Endothelial cell of umbilical vein (primary cell): ENCODE data around the gene DLGAP1. TPM values are rescaled to one million over a fixed set of nuclear protein-coding genes. Genes with fewer than 3 reads are reported as not detected.

Source experiments
- BruUV-seq: library from RNA; stranded (reverse); fragments of 400-500 nt; replicated peaks from 2 replicates; lab custom pipeline; 2021; lab: Mats Ljungman, UMichigan
- CTCF ChIA-PET: fragments of 300-600, 350-600 bp; sonication (Branson Sonifier 250); formaldehyde crosslinking; loops from one replicate; lab custom pipeline; 2021; ENCODE audit warnings: antibody characterized with exemption, inconsistent platforms; lab: Charles Lee
- POLR2A ChIA-PET: fragments of 300-600, 350-600 bp; sonication (Branson Sonifier 250); formaldehyde crosslinking; loops from one replicate; lab custom pipeline; 2021; ENCODE audit warnings: antibody characterized with exemption, inconsistent platforms; lab: Charles Lee
- DNase-seq: peaks from one replicate; pipeline ENCODE4 v3.0.0-alpha.2; 2011; ENCODE audit warnings: low read depth, low spot score
- FAIRE-seq: peaks from 2 replicates; lab custom pipeline; 2011; peaks lifted over from hg19 to GRCh38; lab: Jason Lieb, UNC
- H2AFZ ChIP-seq: 2 replicates; pipeline ENCODE4 v1.6.0; 2012; ENCODE audit warnings: low read depth, low read length, control low read depth, inconsistent platforms
- H3K27ac ChIP-seq: 2 replicates; pipeline ENCODE4 v1.5.1; 2011; ENCODE audit warnings: low read depth, mild to moderate bottlenecking, control low read depth, low read length, moderate library complexity; ENCODE audit not compliant: insufficient read depth
- H3K27me3 ChIP-seq, 2 experiments: 2 replicates each; pipeline versions ENCODE4 v1.6.0 to v1.6.1; 2011; ENCODE audit warnings: low read length in 2 of 2, mixed read lengths in 1 of 2; ENCODE audit not compliant: control insufficient read depth in 2 of 2, insufficient read depth in 2 of 2
- H3K36me3 ChIP-seq, 2 experiments: 2 replicates in 1 of 2; 3 replicates in 1 of 2; pipeline ENCODE4 v1.5.1; 2011; ENCODE audit warnings: low read length in 2 of 2, mild to moderate bottlenecking in 1 of 2, moderate library complexity in 1 of 2; ENCODE audit not compliant: control insufficient read depth in 2 of 2, insufficient read depth in 2 of 2; ENCODE audit errors: extremely low read depth in 1 of 2
- H3K4me1 ChIP-seq: 3 replicates; pipeline ENCODE4 v1.5.1; 2011; ENCODE audit warnings: mild to moderate bottlenecking, low read length; ENCODE audit not compliant: control insufficient read depth, insufficient read depth; ENCODE audit errors: extremely low read depth
- H3K4me2 ChIP-seq: 2 replicates; pipeline ENCODE4 v1.6.1; 2011; ENCODE audit warnings: low read length, control low read depth, mixed read lengths; ENCODE audit not compliant: insufficient read depth
- H3K4me3 ChIP-seq, 3 experiments: fragments of 200-600 bp in 1 of 3; sonication (generic), shearing (Covaris generic) in 1 of 3; replicated peaks in 1 of 3; 2 replicates each; pipeline ENCODE4 v1.5.1; 2011 to 2016; ENCODE audit warnings: control low read depth in 3 of 3, low read length in 3 of 3, mild to moderate bottlenecking in 2 of 3, inconsistent platforms in 1 of 3, low read depth in 1 of 3, moderate library complexity in 1 of 3; ENCODE audit not compliant: insufficient read depth in 1 of 3
- H3K79me2 ChIP-seq: 2 replicates; pipeline ENCODE4 v1.6.0; 2012; ENCODE audit warnings: low read length, inconsistent platforms; ENCODE audit not compliant: control insufficient read depth, insufficient read depth
- H3K9ac ChIP-seq: replicated peaks from 2 replicates; pipeline ENCODE3; 2011; ENCODE audit warnings: low read length, control low read depth; ENCODE audit not compliant: insufficient read depth; ENCODE audit errors: extremely low read depth
- H3K9me1 ChIP-seq: replicated peaks from 3 replicates; pipeline ENCODE4 v1.6.0; 2011; ENCODE audit warnings: mild to moderate bottlenecking, low read length; ENCODE audit not compliant: control insufficient read depth, insufficient read depth; ENCODE audit errors: extremely low read depth
- H3K9me3 ChIP-seq: replicated peaks from 2 replicates; pipeline ENCODE4 v1.5.1; 2012; ENCODE audit warnings: low read length, inconsistent platforms; ENCODE audit not compliant: control insufficient read depth, insufficient read depth
- H4K20me1 ChIP-seq: replicated peaks from 2 replicates; pipeline ENCODE3; 2011; ENCODE audit warnings: mild to moderate bottlenecking, low read length; ENCODE audit not compliant: control insufficient read depth, insufficient read depth; ENCODE audit errors: extremely low read depth
- CTCF ChIP-seq, 2 donors: IDR thresholded peaks; 1 replicate in 1 of 2; 2 replicates in 1 of 2; pipeline ENCODE4 v1.5.1; 2011; ENCODE audit warnings: low read length in 2 of 2, mild to moderate bottlenecking in 2 of 2, moderate library complexity in 2 of 2, control low read depth in 1 of 2, inconsistent platforms in 1 of 2, low read depth in 1 of 2; ENCODE audit not compliant: insufficient read depth in 1 of 2; ENCODE audit errors: extremely low read depth in 1 of 2
- EZH2 ChIP-seq: IDR thresholded peaks from 2 replicates; pipeline ENCODE4 v1.6.1; 2012; ENCODE audit warnings: borderline replicate concordance, low read depth, mild to moderate bottlenecking, moderate library complexity, low read length, inconsistent platforms; ENCODE audit not compliant: severe bottlenecking
- FOS ChIP-seq: IDR thresholded peaks from 2 replicates; pipeline ENCODE4 v1.6.1; 2011; ENCODE audit warnings: mild to moderate bottlenecking, low read length, moderate library complexity, borderline replicate concordance; ENCODE audit not compliant: insufficient read depth
- GATA2 ChIP-seq: IDR thresholded peaks from 2 replicates; pipeline ENCODE4 v1.7.0; 2011; ENCODE audit warnings: low read depth, mild to moderate bottlenecking, moderate library complexity, mixed read lengths, low read length; ENCODE audit not compliant: insufficient read length, insufficient read depth
- JUN ChIP-seq: IDR thresholded peaks from 2 replicates; pipeline ENCODE4 v1.6.1; 2011; ENCODE audit warnings: borderline replicate concordance, low read depth; ENCODE audit not compliant: insufficient read length, insufficient read depth
- MAX ChIP-seq: IDR thresholded peaks from 2 replicates; pipeline ENCODE4 v1.6.1; 2011; ENCODE audit not compliant: insufficient read depth, insufficient read length
- MYC ChIP-seq: IDR thresholded peaks from one replicate; pipeline ENCODE4 v1.6.1; 2011; ENCODE audit warnings: mild to moderate bottlenecking, low read depth, low read length
- POLR2A ChIP-seq: IDR thresholded peaks from 2 replicates; pipeline ENCODE4 v1.6.1; 2012; ENCODE audit warnings: low read depth, mild to moderate bottlenecking, control low read depth, low read length
- POLR2AphosphoS5 ChIP-seq: IDR thresholded peaks from 2 replicates; pipeline ENCODE4 v1.6.1; 2012; ENCODE audit warnings: low read depth, mild to moderate bottlenecking, control low read depth, low read length, moderate library complexity; ENCODE audit not compliant: insufficient read depth
- dilution Hi-C: fragments of 300-500 bp; cut with MboI; formaldehyde crosslinking; loops from one replicate; pipeline ENCODE4 v1.15.0; 2019; ENCODE audit warnings: low sequenced_read_pairs; ENCODE audit not compliant: extremely low pct_ligation_motif_present
- intact Hi-C: fragments of 100-400 bp; cut with micrococcal nuclease; formaldehyde crosslinking; loops from one replicate; pipeline ENCODE4 v1.10.0; 2022
- polyA plus RNA-seq, 4 experiments: library from polyadenylated mRNA; depleted of rRNA in 3 of 4; stranded (reverse) in 3 of 4; unstranded in 1 of 4; fragments of >200 nt; gene quantifications; 2 replicates each; pipeline versions ENCODE4 v1.2.1 to v1.2.3, GENCODE V29; 2011 to 2012; ENCODE audit warnings: missing spikeins in 1 of 4
- total RNA-seq: library from RNA; stranded (reverse); gene quantifications from 2 replicates; pipeline ENCODE4 v1.2.3, GENCODE V29; 2021

Gene DLGAP1
- total and polyA plus RNA-seq, 2 donors (not counting 3 experiments of a cell fraction or from before 2014, with no cell fraction given), result 0.04 TPM; not detected in 1

DNA sequence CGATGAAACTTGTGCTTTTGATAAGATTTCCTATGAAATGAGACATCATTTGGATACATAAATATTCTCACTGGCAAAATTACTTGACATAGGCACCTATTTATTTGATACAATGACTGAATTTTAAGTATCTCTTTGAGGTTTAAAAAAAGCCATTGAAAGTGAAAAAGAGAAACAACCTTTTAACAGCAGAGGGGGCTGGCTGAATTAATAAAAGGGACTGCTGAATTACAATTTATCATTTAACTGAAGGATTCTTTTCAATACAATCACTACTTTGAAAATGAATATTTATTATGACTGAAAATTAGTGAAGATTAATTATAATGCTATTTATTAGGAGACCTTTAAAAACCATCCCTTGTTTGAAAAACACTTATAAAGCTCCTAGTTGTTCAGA lies 335.3 kb downstream of the DLGAP1 start:
- Histone ChIP-seq H3K79me2 (no peaks in the 10 kb centered on the region), H3K9me3 (no peaks in the 10 kb centered on the region), H3K27ac (no peak overlapping the region), H2AFZ (no peak overlapping the region), H3K4me2 (no peak overlapping the region), H3K4me3 (no peak overlapping the region), H4K20me1 (no peaks in the 10 kb centered on the region), H3K9ac (no peak overlapping the region), H3K4me1 (no peaks in the 10 kb centered on the region), H3K27me3 (no peaks in the 10 kb centered on the region), H3K9me1 (no peaks in the 10 kb centered on the region), H3K36me3 (no peaks in the 10 kb centered on the region)
- intact Hi-C loops, result loop anchor here (5.0 kb wide), 1 partner anchor 937 kb away; no protein-coding TSS in a partner anchor
- dilution Hi-C loops, result no loop called here
- TF ChIP-seq MAX (no peak), CTCF (IDR thresholded peaks at IDR 0.05; ENCODE audit: extremely low read depth in 1 of 2, insufficient read depth in 1 of 2, low read depth in 1 of 2, low read length in 2 of 2) (no peak), MYC (no peak), JUN (no peak)
- ChIA-PET CTCF (interaction anchor here (1.4 to 2.2 kb wide), 2 partner anchors 13 to 903 kb away, joined by 5 to 7 read pairs; no protein-coding TSS in a partner anchor), POLR2A (no interaction called here)
- BruUV-seq, result no TSS peak
- no peak for DNase-seq
- FAIRE-seq, result no peak

DNA sequence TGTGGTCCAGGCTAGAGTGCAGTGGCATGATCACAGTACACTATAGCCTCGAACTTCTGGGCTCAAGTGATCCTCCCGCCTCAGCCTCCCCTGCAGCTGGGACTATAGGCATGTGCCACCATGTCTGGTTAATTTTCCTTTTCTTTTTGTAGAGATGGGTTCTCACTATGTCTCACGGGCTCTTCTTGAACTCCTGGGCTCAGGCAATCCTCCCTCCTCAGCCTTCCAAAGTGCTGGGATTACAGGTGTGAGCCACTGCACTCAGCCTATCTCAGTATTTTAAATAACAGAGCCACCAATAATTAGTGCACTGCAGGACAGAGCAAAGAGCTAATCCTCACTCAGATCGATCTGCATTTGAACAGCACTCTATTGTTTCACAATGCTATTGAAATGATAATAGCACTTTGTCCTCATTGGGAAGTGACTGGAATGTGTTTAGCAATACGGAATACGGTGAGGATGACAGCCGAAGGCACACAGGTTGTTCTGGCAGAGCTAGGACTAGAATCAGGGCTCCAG lies 335.9 kb downstream of the DLGAP1 start:
- BruUV-seq, result no TSS peak
- intact Hi-C loops (no loop called here), dilution Hi-C loops (no loop called here)
- no peak for TF ChIP-seq GATA2
- no peak for TF ChIP-seq JUN
- no peak for TF ChIP-seq EZH2
- TF ChIP-seq MAX, result no peak
- no peak for TF ChIP-seq POLR2A
- TF ChIP-seq CTCF (IDR thresholded peaks at IDR 0.05; ENCODE audit: extremely low read depth in 1 of 2, insufficient read depth in 1 of 2, low read depth in 1 of 2, low read length in 2 of 2), result no peak
- TF ChIP-seq POLR2AphosphoS5, result no peak
- no peak for TF ChIP-seq MYC
- TF ChIP-seq FOS, result no peak
- no peak overlapping the region for H2AFZ ChIP-seq
- H3K79me2 ChIP-seq, result no peaks in the 10 kb centered on the region
- H3K4me2 ChIP-seq, result no peak overlapping the region
- H3K9me3 ChIP-seq, result no peaks in the 10 kb centered on the region
- ChIA-PET CTCF (interaction anchor here (1.0 to 2.2 kb wide), 3 partner anchors 13 to 904 kb away, joined by 5 to 7 read pairs (median 5); no protein-coding TSS in a partner anchor), POLR2A (no interaction called here)
- H3K27me3 ChIP-seq, result no peaks in the 10 kb centered on the region
- no peak overlapping the region for H3K9ac ChIP-seq
- DNase-seq, result no peak
- no peaks in the 10 kb centered on the region for H3K9me1 ChIP-seq
- no peak overlapping the region for H3K27ac ChIP-seq
- no peaks in the 10 kb centered on the region for H3K36me3 ChIP-seq
- FAIRE-seq, result no peak
- no peak overlapping the region for H3K4me3 ChIP-seq
- no peaks in the 10 kb centered on the region for H4K20me1 ChIP-seq
- H3K4me1 ChIP-seq, result no peaks in the 10 kb centered on the region
